ENCODE results near the gene MZT1.
"Not testable (repeated sequence)": the region's sequence is repeated elsewhere in the genome, so short reads cannot be mapped to it uniquely, and the experiment has no call there.

MZT1 gene, protein sequence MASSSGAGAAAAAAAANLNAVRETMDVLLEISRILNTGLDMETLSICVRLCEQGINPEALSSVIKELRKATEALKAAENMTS

DNA sequence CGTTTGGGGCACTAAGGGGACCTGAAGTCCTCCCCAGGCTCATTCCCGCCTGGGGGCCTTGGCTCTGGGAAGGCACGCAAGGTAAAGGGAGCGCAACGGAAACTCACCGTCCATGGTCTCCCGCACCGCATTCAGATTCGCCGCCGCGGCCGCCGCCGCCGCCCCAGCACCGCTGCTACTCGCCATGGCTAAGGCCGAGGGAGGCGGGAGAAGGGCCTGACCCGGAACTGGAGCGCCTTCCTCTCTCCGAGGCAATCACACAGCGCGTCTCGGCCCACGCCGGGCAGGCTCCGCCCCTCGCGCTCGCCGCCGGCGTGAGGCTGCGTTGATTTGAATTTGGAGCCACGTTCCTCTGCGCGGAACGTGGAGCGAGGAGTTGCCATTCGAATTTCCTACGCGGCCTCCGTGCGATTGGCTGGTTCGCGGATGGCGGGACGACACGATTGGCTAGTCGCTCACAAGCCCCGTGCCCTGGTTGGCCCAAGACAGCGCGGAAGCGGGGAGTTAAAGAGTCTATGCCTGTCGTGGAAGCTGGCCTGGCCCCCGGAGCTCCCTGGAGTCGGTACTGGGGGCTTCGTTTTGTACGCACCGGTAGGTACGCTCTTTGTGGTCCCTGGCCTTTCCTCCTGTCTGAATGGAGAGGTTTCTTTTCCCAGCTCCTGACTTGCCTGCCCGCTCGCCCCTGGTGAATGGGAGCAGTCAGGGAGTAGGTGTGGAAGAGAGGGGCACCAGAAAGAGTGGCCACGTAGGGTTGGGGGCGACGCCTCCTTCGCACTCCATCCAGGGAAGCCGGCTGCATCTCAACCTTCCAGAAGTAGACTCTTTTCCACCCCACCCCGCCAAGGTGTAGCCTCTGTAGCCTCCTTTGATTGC, at the start of gene MZT1, which contains the start of gene BORA:
Gene MZT1, minus strand, starts transcription at position 213 of the 873 bp plus-strand sequence. Its CDS starts 27 bp downstream, at position 186.
Gene BORA, plus strand, starts transcription at position 507 of the 873 bp plus-strand sequence. CDS start 1,018 bp downstream, outside the sequence.
- peak; percentile 97 for DNase-seq

DNA sequence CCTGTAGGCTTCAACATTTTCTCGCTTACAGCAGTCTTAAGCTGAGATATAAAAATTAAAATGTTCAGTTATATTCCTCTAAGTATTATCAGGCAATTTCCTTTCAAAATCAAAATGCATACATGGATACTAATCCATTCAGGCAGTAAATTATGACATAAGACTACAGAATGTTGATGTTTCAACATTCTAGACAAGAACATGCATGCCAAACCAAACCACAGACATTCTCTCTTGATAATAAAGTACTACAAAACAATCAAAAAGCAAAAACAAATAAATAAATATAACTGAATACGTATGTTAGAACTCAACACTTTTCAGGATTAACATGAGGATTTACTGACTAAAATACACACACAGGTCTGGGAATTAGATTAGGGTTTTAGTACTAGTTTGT, 46.6 kb upstream of the MZT1 start:
- DNase-seq, result no peak

DNA sequence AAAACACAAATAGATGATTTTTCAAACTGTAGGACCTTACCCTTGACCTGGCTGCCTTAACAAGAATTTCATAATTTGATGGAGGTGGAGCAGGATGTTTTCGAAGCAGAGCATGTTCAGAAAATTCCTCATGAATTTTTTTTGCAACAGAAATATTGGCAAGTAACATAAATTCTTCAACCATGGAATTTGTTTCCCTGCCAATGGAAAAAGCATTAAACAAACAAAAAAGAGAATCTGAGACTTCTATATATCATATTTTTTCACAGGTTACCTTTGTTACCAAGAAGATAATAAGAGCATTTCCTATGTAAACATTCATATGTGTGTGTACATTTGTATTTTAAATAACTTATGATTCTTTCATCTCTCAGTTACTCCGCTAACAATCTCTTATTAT, 36.0 kb upstream of the MZT1 start:
- no peak for DNase-seq

DNA sequence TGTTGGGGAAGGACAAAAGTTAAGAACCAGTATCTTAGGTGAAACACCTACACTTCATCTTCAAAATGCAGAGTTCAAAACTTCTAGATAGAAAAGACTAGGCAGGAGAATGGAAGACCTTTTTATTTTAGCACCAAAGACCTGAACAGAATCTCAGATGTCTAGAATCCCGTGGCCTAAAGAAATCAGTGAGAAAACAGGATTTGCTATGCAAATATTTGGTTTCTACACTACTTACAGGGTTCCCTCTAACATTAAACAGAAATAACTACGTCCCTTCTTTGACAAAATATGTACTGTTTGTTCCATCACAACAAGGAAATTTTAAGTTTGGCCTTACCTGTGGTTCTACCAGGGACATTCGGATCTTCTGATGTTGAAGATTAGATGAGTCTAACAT, 32.8 kb upstream of the MZT1 start:
- no peak for DNase-seq

DNA sequence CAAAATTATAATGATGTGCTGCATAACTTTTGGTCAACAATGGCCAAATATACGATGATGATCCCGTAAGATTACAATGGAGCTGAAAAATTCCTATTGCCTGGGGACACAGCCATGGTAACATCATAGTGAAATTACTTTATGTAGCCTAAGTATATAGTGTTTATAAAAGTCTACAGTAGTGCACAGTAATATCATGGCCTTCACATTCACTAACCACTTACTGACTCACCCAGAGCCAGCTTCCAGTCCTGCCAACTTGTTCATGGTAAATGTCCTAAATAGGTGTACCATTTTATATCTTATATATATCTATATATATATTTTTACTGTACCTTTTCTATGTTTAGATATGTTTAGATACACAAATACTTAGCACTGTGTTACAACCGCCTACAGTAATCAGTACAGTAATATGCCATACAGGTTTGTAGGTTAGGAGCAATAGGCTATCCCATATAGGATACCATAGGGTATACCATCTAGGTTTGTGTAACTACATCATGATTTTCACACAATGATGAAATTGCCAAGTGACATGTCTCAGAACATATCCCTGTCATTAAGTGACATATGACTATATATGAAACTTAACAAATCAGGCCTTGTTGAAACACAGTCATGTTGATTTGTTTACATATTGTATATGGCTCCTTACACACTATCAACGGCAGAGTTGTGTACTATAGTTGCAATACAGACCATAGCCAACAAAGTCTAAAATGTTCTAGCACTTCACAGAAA, 30.5 kb upstream of the MZT1 start:
- DNase-seq, result no peak

DNA sequence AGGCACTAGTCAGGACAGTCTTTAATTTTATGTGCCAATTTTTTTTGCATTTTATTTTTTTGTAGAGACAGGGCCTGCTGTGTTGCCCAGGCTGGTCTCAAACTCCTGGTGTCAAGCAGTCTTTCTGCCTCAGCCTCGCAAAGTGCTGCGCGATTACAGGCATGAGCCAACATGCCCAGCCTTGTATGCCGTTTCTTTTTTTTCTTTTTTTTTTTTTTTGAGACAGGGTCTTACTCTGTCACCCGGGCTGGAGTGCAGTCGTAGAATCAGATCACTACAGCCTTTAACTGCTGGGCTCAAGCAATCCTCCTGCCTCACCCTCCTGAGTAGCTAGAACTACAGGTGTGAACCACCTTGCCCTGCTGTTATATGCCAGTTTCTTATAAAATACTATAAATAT, 26.7 kb upstream of the MZT1 start:
- DNase-seq, result no peak

DNA sequence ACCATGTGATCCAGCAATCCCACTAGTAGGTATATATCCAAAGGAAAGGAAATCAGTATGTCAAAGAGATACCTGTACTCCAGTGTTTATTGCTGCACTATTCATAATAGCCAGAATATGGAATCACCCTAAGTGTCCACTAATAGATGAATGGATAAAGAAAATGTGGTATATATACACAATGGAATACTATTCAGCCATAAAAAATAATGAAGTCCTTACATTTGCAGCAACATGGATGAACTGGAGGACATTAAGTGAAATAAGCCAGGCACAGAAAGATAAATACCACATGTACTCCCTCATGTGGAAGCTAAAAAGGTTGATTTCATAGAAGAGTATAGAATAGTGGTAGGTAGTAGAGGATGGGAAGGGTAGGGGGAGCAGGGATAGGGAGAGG, 23.8 kb upstream of the MZT1 start:
- DNase-seq, result no peak

DNA sequence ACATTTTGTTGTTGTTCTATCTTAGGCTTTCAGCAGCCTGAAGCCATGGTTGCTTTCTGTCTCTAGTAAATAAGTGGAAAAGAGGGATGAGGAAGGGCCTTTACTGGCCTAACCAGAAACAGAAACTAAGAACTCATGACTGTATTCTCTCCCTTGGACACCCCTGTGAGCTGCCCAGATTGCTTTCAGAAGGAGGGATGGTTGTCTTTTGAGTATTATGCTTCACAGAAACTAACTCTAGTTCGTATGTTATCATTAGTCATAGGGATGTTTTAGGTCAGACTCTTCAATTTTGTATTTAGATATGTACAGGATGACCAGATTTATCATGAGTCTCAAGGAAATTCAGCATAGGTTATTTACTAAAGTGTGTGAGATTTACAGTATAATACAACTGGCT, 17.8 kb upstream of the MZT1 start:
- no peak for DNase-seq

DNA sequence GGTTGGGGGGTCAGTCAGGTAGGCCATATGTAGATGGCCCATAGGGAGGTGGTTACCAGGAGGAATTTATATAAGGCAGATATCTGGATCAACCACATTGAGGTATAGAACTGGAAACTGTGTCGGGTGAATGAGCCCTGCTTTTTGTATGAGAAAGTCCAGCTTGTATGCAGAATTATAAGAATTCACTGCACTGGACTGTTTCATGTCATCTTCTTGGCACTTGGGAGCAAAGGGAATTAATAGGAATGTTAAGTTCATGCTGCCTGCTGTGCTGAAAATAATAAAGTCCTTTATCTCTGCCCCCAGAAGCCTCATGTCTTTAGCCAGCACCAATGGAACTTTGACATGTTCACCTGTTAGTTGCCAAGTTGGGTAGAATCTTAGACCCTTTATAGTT, 12.6 kb upstream of the MZT1 start:
- no peak for DNase-seq

DNA sequence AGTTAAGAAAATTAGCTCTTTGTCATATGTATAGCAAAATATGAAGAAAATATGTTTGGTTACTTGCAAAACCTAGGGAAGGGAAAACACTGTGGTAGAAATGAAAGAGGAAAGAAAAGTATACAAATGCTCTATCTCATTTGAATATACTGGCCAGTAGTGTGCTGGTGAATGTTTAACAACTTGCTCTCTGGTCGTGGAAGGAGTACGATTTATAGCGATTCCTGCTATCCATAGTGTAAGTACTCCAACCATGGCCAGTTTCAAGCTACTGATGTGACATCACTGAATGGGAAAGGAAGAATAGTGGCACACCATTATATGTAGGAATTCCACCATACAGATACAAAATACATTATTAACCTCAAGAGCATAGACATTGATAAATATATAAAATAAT, 9.6 kb upstream of the MZT1 start:
- DNase-seq, result no peak

DNA sequence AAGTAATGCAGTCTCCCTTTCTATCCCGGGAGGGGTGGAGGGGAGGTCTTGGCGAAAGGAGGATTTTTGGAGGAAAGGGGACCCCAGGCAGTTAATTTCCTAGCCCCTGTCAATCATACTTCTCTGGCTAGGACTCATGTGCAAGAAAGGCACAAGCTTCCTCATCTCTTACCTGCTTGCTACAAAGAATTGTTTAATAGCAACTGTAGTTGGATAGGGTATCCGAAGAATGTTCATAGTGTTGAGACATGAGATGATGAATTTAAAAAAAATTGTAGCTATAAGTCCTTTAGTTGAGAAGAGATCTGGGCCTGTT, 819 bp upstream of the MZT1 start:
- DNase-seq, result no peak

DNA sequence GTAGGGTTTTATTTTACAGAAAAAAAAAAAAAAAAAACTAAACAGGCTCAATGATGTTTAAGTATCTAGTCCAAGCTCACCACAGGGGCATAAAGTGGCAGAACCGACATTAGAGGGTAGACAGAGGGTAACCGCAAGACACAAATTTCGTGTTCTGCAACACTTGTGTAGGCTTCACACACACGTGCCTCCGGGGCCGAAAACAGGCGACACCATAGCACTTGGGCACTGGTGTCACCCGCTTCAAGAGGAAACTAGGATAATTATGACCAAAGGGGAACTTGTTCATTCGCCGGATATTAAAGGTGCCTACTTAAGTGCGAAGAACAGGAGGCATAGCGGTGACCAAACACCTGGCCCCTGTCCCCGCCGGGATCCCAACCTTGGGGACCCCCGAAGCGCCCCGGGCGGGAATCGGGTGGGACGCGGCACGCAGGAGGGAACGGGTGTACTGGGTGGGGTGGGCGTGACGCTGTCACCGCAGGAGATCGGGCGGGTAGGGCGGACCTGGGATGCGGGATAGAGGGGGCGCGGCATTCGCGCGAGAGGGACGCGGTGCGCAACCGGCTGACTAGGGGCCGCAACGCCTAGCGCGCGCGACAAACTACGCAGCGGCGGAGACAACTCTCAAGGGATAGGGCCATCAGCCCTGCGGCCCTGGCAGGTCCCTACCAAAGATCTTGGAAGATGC, 558 bp downstream of the MZT1 start:
- peak; percentile 50 for DNase-seq

DNA sequence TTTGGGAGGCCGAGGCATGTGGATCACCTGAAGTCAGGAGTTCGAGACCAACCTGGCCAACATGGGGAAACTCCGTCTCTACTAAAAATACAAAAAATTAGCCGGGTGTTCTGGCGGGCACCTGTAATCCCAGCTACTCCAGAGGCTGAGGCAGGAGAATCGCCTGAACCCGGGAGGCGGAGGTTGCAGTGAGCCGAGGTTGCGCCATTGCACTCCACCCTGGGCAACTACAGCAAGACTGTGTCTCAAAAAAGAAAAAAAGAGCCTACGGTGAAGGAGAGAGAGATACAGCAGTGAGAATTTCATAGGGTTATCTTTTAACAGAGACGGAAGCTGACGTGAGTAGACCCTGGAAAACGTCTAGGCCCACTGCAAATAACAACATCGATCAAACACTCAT, 1.2 kb downstream of the MZT1 start:
- DNase-seq, result not testable (repeated sequence)

DNA sequence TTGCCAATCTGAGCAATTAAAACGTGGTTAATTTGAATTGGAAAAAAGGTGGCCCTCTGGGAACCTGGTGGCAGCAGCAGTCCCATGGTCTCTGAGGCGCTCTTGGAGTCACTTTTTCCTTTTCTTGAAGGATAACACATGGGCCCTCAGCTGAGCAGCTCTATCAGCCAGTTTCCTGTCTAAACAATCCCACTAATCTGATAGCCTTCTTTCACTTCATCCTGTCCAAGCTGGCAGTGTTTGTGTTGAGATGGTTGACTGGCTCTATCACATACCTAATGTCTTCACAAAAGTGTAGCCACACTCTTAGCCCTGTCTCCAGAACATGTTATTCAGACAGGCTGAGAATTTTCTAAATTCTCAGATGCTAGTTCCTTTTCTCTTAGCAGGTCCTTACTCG, 10.7 kb downstream of the MZT1 start:
- no peak for DNase-seq

DNA sequence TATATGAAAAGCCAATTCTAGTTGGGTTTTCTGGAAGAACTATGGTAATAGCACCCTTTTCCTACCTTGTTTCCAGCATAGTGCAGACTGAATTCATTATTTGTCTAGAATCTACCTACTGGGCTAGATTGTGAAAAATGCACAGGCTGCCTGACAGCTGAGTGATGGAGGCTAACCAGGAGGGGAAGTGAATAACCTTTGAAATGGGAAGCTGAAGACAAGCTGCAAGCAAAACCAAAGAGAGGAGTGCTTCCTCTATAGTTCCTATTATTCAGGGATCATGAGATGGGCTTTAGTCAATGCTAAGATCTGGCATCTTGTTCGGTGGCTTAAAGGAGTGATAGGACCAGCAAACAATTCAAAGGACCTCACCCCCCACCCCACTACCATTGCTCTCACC, 26.9 kb downstream of the MZT1 start:
- no peak for DNase-seq

DNA sequence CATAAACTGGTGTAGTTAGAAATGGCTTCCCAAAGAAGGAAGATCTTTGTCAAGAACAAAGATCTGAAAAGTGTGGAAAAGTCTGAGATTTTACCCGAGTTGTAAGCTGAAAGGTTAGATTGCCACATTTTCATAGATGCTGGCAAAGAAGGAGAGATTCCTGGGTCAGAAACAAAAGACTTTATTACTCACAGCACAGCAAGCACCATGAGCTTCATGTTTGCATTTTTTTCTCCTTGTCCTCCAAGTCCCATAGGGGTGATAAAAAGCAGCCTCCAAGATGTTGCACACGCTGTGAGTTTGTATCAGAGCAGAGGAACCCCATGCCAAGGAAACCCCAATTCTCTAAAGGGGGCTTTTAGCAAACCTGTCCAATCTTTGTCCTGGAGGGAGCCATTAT, 29.3 kb downstream of the MZT1 start:
- no peak for DNase-seq

DNA sequence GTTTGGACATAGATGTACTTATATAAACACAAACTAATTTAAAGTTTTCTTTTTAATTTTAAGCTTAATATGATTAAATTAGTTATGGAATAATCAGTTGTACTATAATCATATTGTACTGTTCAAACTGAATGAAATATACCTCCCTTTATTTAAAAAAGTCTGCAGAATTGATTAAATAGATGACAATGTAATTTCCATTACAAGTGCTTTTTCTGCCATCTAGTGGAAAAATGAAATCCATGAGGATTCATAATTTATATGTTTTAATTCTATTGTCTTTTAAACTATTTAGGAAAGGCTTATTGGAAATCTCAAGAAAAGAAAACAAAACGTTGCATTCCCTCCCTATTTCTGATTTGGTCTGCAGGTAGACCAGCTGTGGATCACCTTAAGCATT, 30.9 kb downstream of the MZT1 start:
- no peak for DNase-seq

DNA sequence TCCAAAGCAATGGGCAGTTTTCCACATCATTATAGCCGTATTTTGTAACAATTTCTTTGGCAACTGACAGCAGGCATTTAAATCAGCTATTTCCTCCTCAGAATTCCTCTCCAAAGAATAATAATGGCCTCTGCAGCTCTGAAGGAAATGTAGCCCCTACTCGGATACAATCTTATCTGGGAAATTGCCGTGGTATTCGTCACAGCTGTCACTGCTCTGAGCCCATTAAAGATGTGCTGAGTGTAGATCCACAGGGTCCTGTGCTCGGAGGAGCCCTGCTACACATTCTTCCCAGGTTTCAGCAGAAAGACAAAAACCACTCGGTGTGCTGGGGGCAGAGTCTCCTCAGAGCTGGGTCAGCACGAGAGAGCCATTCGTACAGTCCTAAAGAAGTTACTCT, 33.1 kb downstream of the MZT1 start:
- no peak for DNase-seq

DNA sequence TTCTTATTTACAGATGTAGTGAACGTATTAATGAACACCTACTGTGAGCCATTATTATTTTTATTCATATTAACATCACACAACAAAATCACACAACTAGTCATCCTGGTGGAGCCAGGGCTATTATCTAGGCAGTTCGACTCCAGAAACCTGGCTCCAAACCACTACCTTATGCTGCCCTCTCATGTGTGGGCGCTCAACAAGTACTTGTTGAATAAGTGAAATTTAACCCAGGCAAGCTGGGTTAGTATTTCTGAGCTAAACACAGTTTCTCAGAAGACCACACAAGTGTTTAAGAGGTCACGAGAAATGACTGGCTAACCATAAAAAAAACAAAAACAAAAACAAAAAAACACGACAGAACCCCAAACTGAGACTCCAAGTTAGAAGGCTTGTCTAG, 33.6 kb downstream of the MZT1 start:
- no peak for DNase-seq

DNA sequence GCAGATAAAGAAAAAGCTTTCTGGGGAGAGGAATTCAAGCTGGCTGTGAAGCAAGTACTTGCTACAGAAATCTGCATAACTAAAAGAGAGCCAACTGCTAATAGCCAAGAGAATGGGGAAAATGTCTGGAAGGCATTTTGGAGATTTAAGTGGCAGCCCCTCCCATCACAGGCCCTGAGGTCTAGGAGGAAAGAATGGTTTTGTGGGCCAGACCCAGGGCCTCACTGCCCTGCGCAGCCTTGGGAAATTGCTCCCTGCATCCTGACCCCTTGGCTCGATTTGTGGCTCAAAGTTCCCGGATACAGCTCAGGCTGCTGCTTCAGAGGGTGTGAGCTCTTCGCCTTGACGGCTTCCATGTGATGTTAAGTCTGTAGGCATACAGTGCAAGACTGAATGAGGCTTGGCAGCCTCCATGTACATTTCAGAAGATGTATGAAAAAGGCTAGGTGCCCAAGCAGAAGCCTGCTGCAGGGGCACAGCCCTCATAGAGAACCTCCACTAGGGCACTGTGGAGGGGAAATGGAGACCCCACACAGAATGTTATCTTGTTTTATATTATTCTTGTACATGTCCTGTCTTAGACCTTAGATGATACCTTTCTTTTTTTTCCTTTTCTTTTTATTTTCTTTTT, 34.4 kb downstream of the MZT1 start:
- no peak for DNase-seq

DNA sequence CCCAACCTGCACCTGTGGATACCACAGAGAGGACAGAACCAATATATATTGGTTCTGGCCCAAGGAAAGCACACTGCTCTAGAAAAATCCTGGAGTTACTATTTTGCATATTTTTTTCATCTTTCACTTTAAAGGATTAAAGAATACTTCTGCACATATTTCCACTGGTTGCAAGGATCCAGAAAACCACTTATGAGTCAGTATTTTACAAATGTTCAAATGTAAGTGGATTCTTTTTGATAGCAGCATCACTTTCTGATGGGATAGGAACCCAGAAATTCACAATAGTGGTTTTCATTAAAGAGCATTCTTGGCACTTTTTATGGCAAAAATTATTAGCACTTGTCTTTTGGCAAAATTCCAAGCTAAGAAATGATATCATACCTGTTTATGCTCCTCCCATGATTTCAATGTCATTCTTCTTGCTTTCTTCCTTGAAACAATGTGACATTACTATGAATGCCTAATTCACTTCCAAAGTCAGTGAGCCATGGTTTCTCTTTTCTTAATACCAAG, 38.2 kb downstream of the MZT1 start:
- DNase-seq, result no peak

DNA sequence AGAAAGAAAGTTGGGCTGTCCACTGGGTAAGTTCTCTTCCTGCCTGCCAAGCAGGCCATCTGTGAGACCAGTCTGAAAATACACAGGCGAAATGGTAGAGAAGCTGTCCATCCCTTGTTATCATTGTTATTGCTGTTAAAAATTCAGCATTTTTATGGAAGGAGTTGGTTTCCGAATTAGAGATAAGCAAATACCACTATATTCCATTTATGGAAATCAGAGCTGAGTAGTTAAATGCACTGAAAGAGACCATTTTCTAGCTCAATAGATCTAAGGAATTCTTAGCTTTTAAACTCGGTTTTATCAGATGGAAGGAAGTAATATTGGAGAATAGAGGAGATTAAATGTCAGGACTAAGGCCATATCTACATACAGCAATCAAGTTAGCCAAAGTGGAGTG, 40.7 kb downstream of the MZT1 start:
- no peak for DNase-seq

DNA sequence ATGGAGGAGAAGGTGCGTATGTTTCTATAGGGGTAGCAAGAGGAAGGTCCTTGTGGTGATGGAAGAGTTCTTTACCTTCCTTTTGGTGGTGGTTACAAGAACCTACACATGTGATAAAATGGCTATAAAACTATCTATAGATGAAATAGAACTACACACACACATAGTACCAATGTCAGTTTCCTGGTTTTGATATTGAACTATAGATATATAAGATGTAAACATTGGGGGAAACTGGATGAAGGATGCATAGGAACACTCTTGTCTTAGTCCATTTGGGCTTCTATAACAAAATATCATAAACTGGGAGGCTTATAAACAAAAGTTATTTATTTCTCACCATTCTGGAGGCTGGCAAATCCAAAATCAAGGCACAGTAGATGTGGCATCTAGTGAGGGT, 47.1 kb downstream of the MZT1 start:
- no peak for DNase-seq

Measured in stimulated activated CD4-positive, alpha-beta T cell treated with anti-CD3 and anti-CD28 coated beads, Interleukin-4, amount 100 ng/mL, for 24 hours (primary cell).